Measurements from ENCODE around the gene CUL3. TPM values are rescaled to one million over a fixed set of nuclear protein-coding genes. Genes with fewer than 3 reads are reported as not detected.
A peak's percentile ranks its signal among the peaks of the same experiment; 100 is the strongest.
"Not testable (repeated sequence)": the region's sequence is repeated elsewhere in the genome, so short reads cannot be mapped to it uniquely, and the experiment has no call there.

The CUL3 gene
- total RNA-seq, 1 donor from 2014 or later = 83.6 TPM

DNA sequence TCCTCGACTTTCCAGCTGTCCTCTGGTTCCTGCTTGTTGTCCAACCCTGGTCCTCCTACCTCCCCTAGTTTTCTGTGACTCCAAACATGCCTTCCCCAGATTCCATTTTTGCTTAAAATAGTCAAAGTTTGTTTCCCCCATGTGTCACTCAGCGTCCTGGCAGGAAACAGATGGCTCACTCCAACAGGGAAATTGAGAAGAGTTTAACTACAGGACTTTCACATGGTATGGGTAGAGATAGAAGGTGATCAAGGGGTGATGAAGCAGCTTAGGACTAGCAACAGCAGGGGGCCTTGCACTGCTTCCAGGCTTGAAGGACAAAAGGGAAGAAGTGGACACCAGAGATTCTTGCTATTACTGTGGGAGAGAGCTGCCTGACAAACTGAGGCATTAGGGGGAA, 6.1 kb upstream of the CUL3 start:
- Mint-ChIP-seq H3K27me3 (ENCODE audit: unreplicated experiment) (no peaks in the 10 kb centered on the region), H3K4me3 (ENCODE audit: unreplicated experiment) (no peak overlapping the region), H3K4me1 (ENCODE audit: unreplicated experiment) (peaks cover 3% of the 10 kb centered on the region), H3K36me3 (ENCODE audit: unreplicated experiment) (no peaks in the 10 kb centered on the region), H3K9me3 (ENCODE audit: unreplicated experiment) (no peaks in the 10 kb centered on the region), H3K27ac (ENCODE audit: unreplicated experiment) (no peak overlapping the region)
- TF ChIP-seq, protein P1, sequence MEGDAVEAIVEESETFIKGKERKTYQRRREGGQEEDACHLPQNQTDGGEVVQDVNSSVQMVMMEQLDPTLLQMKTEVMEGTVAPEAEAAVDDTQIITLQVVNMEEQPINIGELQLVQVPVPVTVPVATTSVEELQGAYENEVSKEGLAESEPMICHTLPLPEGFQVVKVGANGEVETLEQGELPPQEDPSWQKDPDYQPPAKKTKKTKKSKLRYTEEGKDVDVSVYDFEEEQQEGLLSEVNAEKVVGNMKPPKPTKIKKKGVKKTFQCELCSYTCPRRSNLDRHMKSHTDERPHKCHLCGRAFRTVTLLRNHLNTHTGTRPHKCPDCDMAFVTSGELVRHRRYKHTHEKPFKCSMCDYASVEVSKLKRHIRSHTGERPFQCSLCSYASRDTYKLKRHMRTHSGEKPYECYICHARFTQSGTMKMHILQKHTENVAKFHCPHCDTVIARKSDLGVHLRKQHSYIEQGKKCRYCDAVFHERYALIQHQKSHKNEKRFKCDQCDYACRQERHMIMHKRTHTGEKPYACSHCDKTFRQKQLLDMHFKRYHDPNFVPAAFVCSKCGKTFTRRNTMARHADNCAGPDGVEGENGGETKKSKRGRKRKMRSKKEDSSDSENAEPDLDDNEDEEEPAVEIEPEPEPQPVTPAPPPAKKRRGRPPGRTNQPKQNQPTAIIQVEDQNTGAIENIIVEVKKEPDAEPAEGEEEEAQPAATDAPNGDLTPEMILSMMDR (IDR thresholded peaks at IDR 0.05) = no peak
- DNase-seq (ENCODE audit: extremely low spot score, unreplicated experiment) = no peak

DNA sequence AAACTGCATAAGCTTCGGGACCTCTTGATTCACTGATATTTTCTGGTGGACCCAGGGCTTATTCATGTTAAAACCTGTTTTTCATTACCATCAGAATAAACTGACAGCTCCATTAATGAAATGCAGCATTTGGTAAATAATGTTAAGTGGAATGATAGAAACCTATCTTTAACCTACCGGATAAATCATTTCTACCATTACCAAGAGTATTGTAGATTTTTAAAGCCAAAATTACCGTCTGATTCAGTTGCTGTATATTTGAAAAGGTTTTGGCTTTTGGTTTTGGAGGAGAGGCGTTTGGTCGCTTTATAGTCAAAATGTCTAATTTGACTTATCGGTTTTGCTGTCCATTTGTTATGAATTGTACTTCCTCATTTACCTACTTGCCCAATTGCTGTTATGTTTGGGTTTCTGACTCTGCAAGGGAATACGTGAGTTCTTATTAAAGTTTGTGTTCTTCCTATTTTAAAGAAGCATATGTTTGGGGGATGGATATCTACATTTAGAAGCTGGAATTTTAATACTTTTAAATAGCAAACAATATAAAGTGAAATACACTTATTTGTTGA, 1.0 kb upstream of the CUL3 start:
- H3K4me3 Mint-ChIP-seq (ENCODE audit: unreplicated experiment) = peak overlapping the region; percentile 91
- no peak for DNase-seq (ENCODE audit: extremely low spot score, unreplicated experiment)
- peak overlapping the region; percentile 87 for H3K27ac Mint-ChIP-seq (ENCODE audit: unreplicated experiment)
- TF ChIP-seq, protein P1 (IDR thresholded peaks at IDR 0.05) = no peak
- peaks cover 2% of the 10 kb centered on the region for H3K36me3 Mint-ChIP-seq (ENCODE audit: unreplicated experiment)
- peaks cover 27% of the 10 kb centered on the region for H3K4me1 Mint-ChIP-seq (ENCODE audit: unreplicated experiment)
- no peaks in the 10 kb centered on the region for H3K27me3 Mint-ChIP-seq (ENCODE audit: unreplicated experiment)
- no peaks in the 10 kb centered on the region for H3K9me3 Mint-ChIP-seq (ENCODE audit: unreplicated experiment)

DNA sequence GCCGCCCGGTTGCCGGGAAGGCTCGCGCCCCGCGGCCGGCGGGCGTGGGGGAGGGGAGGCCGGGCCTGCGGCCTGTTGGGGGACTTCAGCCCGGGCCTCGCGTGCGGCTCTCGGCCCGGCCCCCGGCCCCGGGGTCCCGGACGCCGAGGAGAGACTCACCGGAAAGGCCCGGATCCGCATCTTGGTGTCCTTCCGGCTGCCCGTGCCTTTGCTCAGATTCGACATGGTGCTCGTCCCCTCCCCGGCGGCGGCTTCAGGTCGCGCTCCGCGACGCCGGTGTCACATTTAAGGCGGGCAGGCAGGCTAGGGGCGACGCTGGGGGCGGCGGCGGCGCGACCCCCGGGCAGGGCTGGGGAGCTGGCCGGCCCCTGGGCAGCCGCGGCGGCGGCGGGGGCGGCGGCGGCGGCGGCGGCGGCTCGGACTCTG, 365 bp downstream of the CUL3 start:
- TF ChIP-seq, protein P1 (IDR thresholded peaks at IDR 0.05) = no peak
- DNase-seq (ENCODE audit: extremely low spot score, unreplicated experiment) = peak; percentile 85
- Mint-ChIP-seq H3K4me3 (ENCODE audit: unreplicated experiment) (peak overlapping the region; percentile 78), H3K36me3 (ENCODE audit: unreplicated experiment) (peaks cover 2% of the 10 kb centered on the region), H3K9me3 (ENCODE audit: unreplicated experiment) (no peaks in the 10 kb centered on the region), H3K4me1 (ENCODE audit: unreplicated experiment) (peaks cover 37% of the 10 kb centered on the region), H3K27ac (ENCODE audit: unreplicated experiment) (peak overlapping the region; percentile 81), H3K27me3 (ENCODE audit: unreplicated experiment) (no peaks in the 10 kb centered on the region)

DNA sequence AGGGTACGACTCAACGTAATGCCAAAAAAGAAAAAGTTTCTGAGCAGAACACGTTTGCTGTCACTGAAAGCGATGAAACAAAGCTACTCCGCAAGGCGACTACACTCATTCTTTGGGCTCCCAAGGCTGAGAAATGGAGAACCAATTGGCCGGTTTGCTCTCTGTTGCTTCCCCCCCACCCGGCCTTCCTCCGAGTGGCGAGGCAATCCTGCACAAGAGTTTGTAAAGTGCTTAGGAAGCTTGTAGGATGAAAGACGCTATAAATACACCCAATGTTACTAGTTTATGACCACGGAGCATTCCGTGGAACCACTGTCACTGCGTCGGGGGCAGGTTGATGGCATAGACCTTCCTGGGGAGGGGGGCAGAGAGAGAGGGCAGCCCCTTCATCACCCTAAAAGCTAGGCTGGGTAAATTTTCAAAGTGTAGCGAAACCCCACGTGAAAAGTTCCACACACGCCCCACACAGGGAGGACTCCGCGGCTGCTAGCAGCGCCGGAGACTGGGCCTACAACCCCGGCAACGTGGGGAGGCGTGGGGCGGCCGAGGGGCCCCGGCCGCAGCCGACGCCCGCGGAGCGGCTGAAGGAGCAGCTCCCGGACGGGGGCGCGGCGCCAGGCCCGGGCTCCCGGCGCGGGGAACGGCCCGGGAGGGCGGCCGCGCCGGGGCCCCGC, 915 bp downstream of the CUL3 start:
- DNase-seq (ENCODE audit: extremely low spot score, unreplicated experiment) = no peak
- peak overlapping the region; percentile 95 for H3K4me3 Mint-ChIP-seq (ENCODE audit: unreplicated experiment)
- no peaks in the 10 kb centered on the region for H3K9me3 Mint-ChIP-seq (ENCODE audit: unreplicated experiment)
- peak overlapping the region; percentile 94 for H3K27ac Mint-ChIP-seq (ENCODE audit: unreplicated experiment)
- H3K27me3 Mint-ChIP-seq (ENCODE audit: unreplicated experiment) = no peaks in the 10 kb centered on the region
- TF ChIP-seq, protein P1 (IDR thresholded peaks at IDR 0.05) = no peak
- peaks cover 43% of the 10 kb centered on the region for H3K4me1 Mint-ChIP-seq (ENCODE audit: unreplicated experiment)
- H3K36me3 Mint-ChIP-seq (ENCODE audit: unreplicated experiment) = peaks cover 2% of the 10 kb centered on the region

DNA sequence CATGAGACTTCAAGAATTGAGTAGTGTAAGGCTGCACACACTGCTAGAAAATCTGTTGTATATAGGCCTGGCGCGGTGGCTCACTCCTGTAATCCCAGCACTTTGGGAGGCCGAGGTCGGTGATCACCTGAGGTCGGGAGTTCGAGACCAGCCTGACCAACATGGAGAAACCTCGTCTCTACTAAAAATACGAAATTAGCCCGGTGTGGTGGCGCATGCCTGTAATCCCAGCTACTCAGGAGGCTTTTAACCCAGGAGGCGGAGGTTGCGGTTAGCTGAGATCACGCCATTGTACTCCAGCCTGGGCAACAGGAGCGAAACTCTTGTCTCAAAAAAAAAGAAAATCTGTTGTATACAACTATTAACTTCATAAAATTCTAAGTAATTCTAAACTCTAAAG, 2.1 kb downstream of the CUL3 start:
- H3K27me3 Mint-ChIP-seq (ENCODE audit: unreplicated experiment); H3K27ac Mint-ChIP-seq (ENCODE audit: unreplicated experiment); H3K9me3 Mint-ChIP-seq (ENCODE audit: unreplicated experiment); H3K36me3 Mint-ChIP-seq (ENCODE audit: unreplicated experiment); DNase-seq (ENCODE audit: extremely low spot score, unreplicated experiment): not testable (repeated sequence)
- H3K4me3 Mint-ChIP-seq (ENCODE audit: unreplicated experiment) = peak overlapping the region; percentile 95
- H3K4me1 Mint-ChIP-seq (ENCODE audit: unreplicated experiment) = peaks cover 52% of the 10 kb centered on the region

Data from osteocyte (in vitro differentiated cells).